Measurements from ENCODE around the gene SYCP3. TPM values are rescaled to one million over a fixed set of nuclear protein-coding genes. Genes with fewer than 3 reads are reported as not detected.

Gene SYCP3
- total and polyA plus RNA-seq, 2 of the 8 experiments (the other 6 are each of a cell fraction or from before 2014, with no cell fraction given) = 0.02 to 0.07 TPM

DNA sequence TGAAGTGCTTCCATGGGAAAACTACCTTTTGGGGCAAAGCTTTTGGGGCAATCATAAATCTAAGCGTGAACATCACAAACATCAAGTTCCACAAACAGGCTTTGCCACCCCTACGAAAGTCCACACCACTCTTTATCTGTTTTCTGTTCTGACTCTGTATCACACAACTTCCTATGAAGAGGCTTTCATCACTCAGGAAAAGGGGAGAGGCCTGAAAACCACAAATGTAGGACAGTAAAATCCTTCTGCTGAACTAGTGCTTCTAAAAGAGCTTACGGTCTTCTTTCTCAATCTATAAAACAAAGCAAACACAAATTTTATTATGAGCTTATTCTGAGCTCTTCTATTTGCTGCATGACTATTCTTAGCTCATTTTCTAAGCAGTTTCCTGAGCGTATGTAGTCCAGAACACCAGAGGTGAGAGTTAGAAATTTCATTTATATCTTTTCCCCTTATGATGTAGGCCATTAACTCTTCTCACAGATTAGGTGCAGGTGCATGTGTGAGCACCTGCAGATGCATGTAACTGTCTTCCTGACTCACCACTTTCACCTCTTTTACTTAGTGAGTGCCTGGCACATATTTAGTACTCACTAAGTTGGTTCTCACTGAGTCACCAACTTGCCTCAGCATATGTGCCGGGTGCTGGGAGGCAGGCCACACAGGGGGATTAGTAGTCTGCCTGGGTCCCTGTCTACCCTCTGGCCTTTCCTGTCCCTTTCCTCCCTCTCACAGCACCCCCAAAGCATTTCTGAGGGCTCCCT, 32.9 kb upstream of the SYCP3 start:
- no peak overlapping the region for H3K4ac ChIP-seq (replicated peaks; ENCODE audit: insufficient read length, low read depth, low read length)
- FAIRE-seq = no peak
- no peak overlapping the region for H4K91ac ChIP-seq (replicated peaks; ENCODE audit: insufficient read length, low read length)
- no peak overlapping the region for H3K14ac ChIP-seq (ENCODE audit: insufficient read length)
- no peak overlapping the region for H3K18ac ChIP-seq (ENCODE audit: extremely low read depth, low read length)
- no peaks in the 10 kb centered on the region for H3K79me1 ChIP-seq (ENCODE audit: low read depth, low read length)
- no peaks in the 10 kb centered on the region for H3K9me3 ChIP-seq (ENCODE audit: insufficient read depth in 2 of 2, low read depth in 1 of 2, low read length in 1 of 2)
- no peak overlapping the region for H3K23ac ChIP-seq (ENCODE audit: insufficient read length)
- H2BK5ac ChIP-seq (ENCODE audit: low read depth, low read length) = no peak overlapping the region
- H2BK20ac ChIP-seq (ENCODE audit: low read length) = no peak overlapping the region
- H3K4me3 ChIP-seq (ENCODE audit: extremely low read depth in 1 of 4, insufficient read depth in 2 of 4, low read depth in 3 of 4, low read length in 4 of 4) = no peak overlapping the region
- no peak overlapping the region for H3K9ac ChIP-seq (replicated peaks in 1 of 4; ENCODE audit: extremely low read depth in 1 of 4, low read depth in 3 of 4, low read length in 3 of 4)
- no peak for TF ChIP-seq ATF2 (IDR thresholded peaks at IDR 0.05; ENCODE audit: low read length)
- no peak for TF ChIP-seq SUZ12 (IDR thresholded peaks at IDR 0.05; ENCODE audit: low read length)
- no peak for TF ChIP-seq HDAC6 (IDR thresholded peaks at IDR 0.05; ENCODE audit: low read depth, low read length)
- no peak overlapping the region for H3K27ac ChIP-seq (ENCODE audit: low read depth, low read length)
- 87% methylated on average over 5 of the region's 5 CpGs; no CpG with 5 or more reads in 1 of the 2 experiments for WGBS, 2 experiments (ENCODE audit: extremely low coverage in 1 of 2, insufficient coverage in 1 of 2, insufficient read length in 1 of 2, insufficient replicate concordance in 2 of 2, low coverage in 1 of 2, low lambda C conversion rate in 2 of 2, missing lambda C conversion rate in 1 of 2)
- H2BK15ac ChIP-seq (ENCODE audit: low read length) = no peak overlapping the region
- no peak overlapping the region for H2BK120ac ChIP-seq (replicated peaks; ENCODE audit: low read depth, low read length)
- H4K8ac ChIP-seq (ENCODE audit: extremely low read depth, insufficient read depth, low read length) = no peak overlapping the region
- H3K27me3 ChIP-seq (replicated peaks in 1 of 4; ENCODE audit: control insufficient read depth in 3 of 4, extremely low read depth in 1 of 4, insufficient read depth in 3 of 4, low read length in 3 of 4) = no peaks in the 10 kb centered on the region
- no peak overlapping the region for H3K4me2 ChIP-seq (ENCODE audit: insufficient read depth in 1 of 2, low read depth in 2 of 2, low read length in 2 of 2)
- no peaks in the 10 kb centered on the region for H3K23me2 ChIP-seq (ENCODE audit: low read depth, low read length)
- H4K20me1 ChIP-seq (replicated peaks in 1 of 2; ENCODE audit: control insufficient read depth in 1 of 2, insufficient read depth in 2 of 2, low read length in 2 of 2) = peaks cover 0 to 2% of the 10 kb centered on the region in 2 experiments
- no peaks in the 10 kb centered on the region for H3K79me2 ChIP-seq (ENCODE audit: control insufficient read depth in 1 of 2, insufficient read depth in 2 of 2, low read length in 2 of 2)
- H2AK5ac ChIP-seq (ENCODE audit: low read depth, low read length) = no peak overlapping the region
- no peak for DNase-seq (ENCODE audit: low read depth in 1 of 2, low spot score in 2 of 2)
- H4K5ac ChIP-seq (ENCODE audit: insufficient read length, low read depth, low read length) = no peak overlapping the region
- H2BK12ac ChIP-seq (ENCODE audit: low read depth, low read length) = no peak overlapping the region
- peaks cover 9 to 55% (median 17%) of the 10 kb centered on the region in 4 experiments for H3K36me3 ChIP-seq (ENCODE audit: control insufficient read depth in 2 of 4, insufficient read depth in 4 of 4, low read length in 3 of 4)
- POLR2A ChIA-PET (ENCODE audit: partially characterized antibody) = interaction anchor here (0.8 kb wide), 1 partner anchor 200 kb away, joined by 3 read pairs; no protein-coding TSS in a partner anchor
- no peak overlapping the region for H2AFZ ChIP-seq (ENCODE audit: low read length)
- no peaks in the 10 kb centered on the region for H3K4me1 ChIP-seq (replicated peaks in 1 of 4; ENCODE audit: control insufficient read depth in 3 of 4, insufficient read depth in 4 of 4, low read length in 3 of 4)
- CTCF ChIA-PET (ENCODE audit: partially characterized antibody) = interaction anchor here (0.7 to 3.6 kb wide), 21 partner anchors 8 to 282 kb away, joined by 3 to 114 read pairs (median 4); partner anchors contain the start of genes DRAM1 and GNPTAB
- H3K56ac ChIP-seq (replicated peaks; ENCODE audit: insufficient read length, low read depth, low read length) = no peak overlapping the region

Measured in H1 (cell line).